DOHH2 (cell line): Measurements from ENCODE around the gene ZIC5.

Source experiments
- H3F3A ChIP-seq: fragments of 200-600 bp; sonication (generic), shearing (Covaris generic); 2 replicates; pipeline ENCODE4 v1.6.0; 2016; ENCODE audit warnings: antibody characterized with exemption, mild to moderate bottlenecking; ENCODE audit not compliant: control insufficient read depth, insufficient read depth
- H3K27ac ChIP-seq: fragments of 200-600 bp; sonication (generic); 2 replicates; pipeline ENCODE4 v1.5.1; 2014; ENCODE audit warnings: low read depth, mild to moderate bottlenecking, low read length, moderate library complexity
- H3K27me3 ChIP-seq: fragments of 200-600 bp; sonication (generic); 2 replicates; pipeline ENCODE4 v1.6.1; 2014; ENCODE audit warnings: mild to moderate bottlenecking, low read length, mixed read lengths; ENCODE audit not compliant: control insufficient read depth
- H3K36me3 ChIP-seq: fragments of 200-600 bp; sonication (generic); 2 replicates; pipeline ENCODE4 v1.6.1; 2014; ENCODE audit warnings: mild to moderate bottlenecking, low read length, moderate library complexity, mixed read lengths; ENCODE audit not compliant: control insufficient read depth
- H3K4me1 ChIP-seq: fragments of 200-600 bp; sonication (generic); 2 replicates; pipeline ENCODE4 v1.6.1; 2014; ENCODE audit warnings: mild to moderate bottlenecking, low read length, mixed read lengths; ENCODE audit not compliant: control insufficient read depth
- H3K4me2 ChIP-seq: fragments of 200-600 bp; sonication (generic); 2 replicates; pipeline ENCODE4 v1.6.0; 2014; ENCODE audit warnings: mild to moderate bottlenecking, low read length, moderate library complexity
- H3K4me3 ChIP-seq: fragments of 200-600 bp; sonication (generic); 2 replicates; pipeline ENCODE4 v1.5.1; 2014; ENCODE audit warnings: mild to moderate bottlenecking, low read length, mixed read lengths
- H3K79me2 ChIP-seq: fragments of 200-600 bp; sonication (generic); 2 replicates; pipeline ENCODE4 v1.6.1; 2014; ENCODE audit warnings: mild to moderate bottlenecking, low read length, mixed read lengths; ENCODE audit not compliant: control insufficient read depth
- H3K9me2 ChIP-seq: fragments of 200-600 bp; sonication (generic); replicated peaks from 2 replicates; pipeline ENCODE4 v1.6.1; 2014; ENCODE audit warnings: mild to moderate bottlenecking, low read length, mixed read lengths; ENCODE audit not compliant: control insufficient read depth
- H3K9me3 ChIP-seq: fragments of 200-600 bp; sonication (generic); 2 replicates; pipeline ENCODE4 v1.6.1; 2014; ENCODE audit warnings: antibody characterized with exemption, low read length, mixed read lengths; ENCODE audit not compliant: control insufficient read depth, insufficient read depth
- H4K20me1 ChIP-seq: fragments of 200-600 bp; sonication (generic); 2 replicates; pipeline ENCODE4 v1.6.0; 2014; ENCODE audit warnings: low read depth, mild to moderate bottlenecking, antibody characterized with exemption, low read length, moderate library complexity; ENCODE audit not compliant: control insufficient read depth, insufficient read depth
- CTCF ChIP-seq: fragments of 200-600 bp; sonication (generic); IDR thresholded peaks from one replicate; pipeline ENCODE4 v1.5.1; 2014; ENCODE audit warnings: antibody characterized with exemption, mild to moderate bottlenecking, low read depth, low read length; ENCODE audit not compliant: poor library complexity, severe bottlenecking
- EZH2phosphoT487 ChIP-seq: fragments of 200-600 bp; sonication (generic); IDR thresholded peaks from 2 replicates; pipeline ENCODE4 v1.6.1; 2017; ENCODE audit warnings: borderline replicate concordance, mild to moderate bottlenecking, antibody characterized with exemption, low read length, moderate library complexity, mixed read lengths

Gene ZIC5

GRCh38 chr13:99995589-99996380 is 24.2 kb upstream of the ZIC5 start:
- no peaks in the 10 kb centered on the region for H4K20me1 ChIP-seq
- peaks cover 38% of the 10 kb centered on the region for H3K27me3 ChIP-seq
- H3K4me2 ChIP-seq, result no peak overlapping the region

GRCh38 chr13:99995104-99995588 is 23.6 kb upstream of the ZIC5 start:
- peaks cover 38% of the 10 kb centered on the region for H3K27me3 ChIP-seq
- no peaks in the 10 kb centered on the region for H3K36me3 ChIP-seq
- no peaks in the 10 kb centered on the region for H3K9me2 ChIP-seq
- no peaks in the 10 kb centered on the region for H3K79me2 ChIP-seq
- no peak overlapping the region for H3K4me3 ChIP-seq
- no peaks in the 10 kb centered on the region for H3K4me1 ChIP-seq
- no peak overlapping the region for H3K4me2 ChIP-seq
- no peaks in the 10 kb centered on the region for H3F3A ChIP-seq
- TF ChIP-seq CTCF (no peak), EZH2phosphoT487 (no peak)
- H3K27ac ChIP-seq, result no peak overlapping the region
- no peaks in the 10 kb centered on the region for H3K9me3 ChIP-seq
- no peaks in the 10 kb centered on the region for H4K20me1 ChIP-seq

More at GRCh38 chr13:99995589-99996380, 24.2 kb upstream of the ZIC5 start:
- Histone ChIP-seq H3K79me2 (no peaks in the 10 kb centered on the region), H3K9me3 (no peaks in the 10 kb centered on the region), H3K36me3 (no peaks in the 10 kb centered on the region), H3K4me3 (no peak overlapping the region), H3K9me2 (no peaks in the 10 kb centered on the region), H3K4me1 (no peaks in the 10 kb centered on the region), H3K27ac (no peak overlapping the region), H3F3A (no peaks in the 10 kb centered on the region)
- no peak for TF ChIP-seq CTCF
- no peak for TF ChIP-seq EZH2phosphoT487

- Histone ChIP-seq H3K4me2 (no peak overlapping the region), H3K9me2 (no peaks in the 10 kb centered on the region), H3F3A (no peaks in the 10 kb centered on the region), H3K27me3 (peaks cover 38% of the 10 kb centered on the region), H3K36me3 (no peaks in the 10 kb centered on the region), H3K4me1 (no peaks in the 10 kb centered on the region), H3K79me2 (no peaks in the 10 kb centered on the region), H3K27ac (no peak overlapping the region), H3K9me3 (no peaks in the 10 kb centered on the region), H4K20me1 (no peaks in the 10 kb centered on the region), H3K4me3 (no peak overlapping the region)
- no peak for TF ChIP-seq EZH2phosphoT487
Measured at GRCh38 chr13:99994638-99995020, 23.1 kb upstream of the ZIC5 start.
